ENCODE results near the gene TNFRSF14. TPM values are rescaled to one million over a fixed set of nuclear protein-coding genes. Genes with fewer than 3 reads are reported as not detected.

The TNFRSF14 gene
- total RNA-seq, 2 experiments from 2014 or later, result 15.7 to 18.5 TPM

GRCh38 chr1:2606881-2607621, 50.9 kb downstream of the TNFRSF14 start:
- ChIA-PET POLR2A (no interaction called here), CTCF (ENCODE audit: unreplicated experiment) (interaction anchor here (0.6 kb wide), 1 partner anchor 482 kb away, joined by 7 read pairs; no protein-coding TSS in a partner anchor)
- Histone ChIP-seq H3K79me2 (ENCODE audit: insufficient read depth, low read depth, low read length) (no peaks in the 10 kb centered on the region), H2AFZ (ENCODE audit: low read length) (no peak overlapping the region), H3K27ac (ENCODE audit: low read depth, low read length, poor library complexity, severe bottlenecking) (no peak overlapping the region), H3K4me2 (ENCODE audit: low read length) (no peak overlapping the region), H3K4me3 (ENCODE audit: low read depth, low read length, poor library complexity, severe bottlenecking) (no peak overlapping the region), H3K4me1 (ENCODE audit: insufficient read depth, low read length, poor library complexity, severe bottlenecking) (no peaks in the 10 kb centered on the region), H4K20me1 (ENCODE audit: insufficient read depth, low read length) (no peaks in the 10 kb centered on the region), H3K9me3 (ENCODE audit: low read length) (no peaks in the 10 kb centered on the region), H3K36me3 (ENCODE audit: insufficient read depth, low read length) (no peaks in the 10 kb centered on the region), H3K9me2 (ENCODE audit: insufficient read depth, low read length) (no peaks in the 10 kb centered on the region)
- intact Hi-C loops (cut with micrococcal nuclease; ENCODE audit: unreplicated experiment), result no loop called here
- no peak for TF ChIP-seq CTCF (conservative IDR thresholded peaks at IDR 0.05; ENCODE audit: low read length)
- TF ChIP-seq EZH2phosphoT487 (IDR thresholded peaks at IDR 0.05; ENCODE audit: borderline replicate concordance, low read depth, low read length), result no peak
- no peak for DNase-seq (ENCODE audit: low spot score)
- BruUV-seq (replicated peaks), result no TSS peak

GRCh38 chr1:2607641-2608091, 51.5 kb downstream of the TNFRSF14 start:
- H3K27ac ChIP-seq (ENCODE audit: low read depth, low read length, poor library complexity, severe bottlenecking), result no peak overlapping the region
- H3K4me3 ChIP-seq (ENCODE audit: low read depth, low read length, poor library complexity, severe bottlenecking), result no peak overlapping the region
- no peaks in the 10 kb centered on the region for H3K36me3 ChIP-seq (ENCODE audit: insufficient read depth, low read length)
- no peaks in the 10 kb centered on the region for H3K9me2 ChIP-seq (ENCODE audit: insufficient read depth, low read length)
- no peaks in the 10 kb centered on the region for H3K79me2 ChIP-seq (ENCODE audit: insufficient read depth, low read depth, low read length)
- CTCF ChIA-PET (ENCODE audit: unreplicated experiment), result no interaction called here
- no peaks in the 10 kb centered on the region for H4K20me1 ChIP-seq (ENCODE audit: insufficient read depth, low read length)
- H3K4me2 ChIP-seq (ENCODE audit: low read length), result no peak overlapping the region
- H2AFZ ChIP-seq (ENCODE audit: low read length), result no peak overlapping the region
- intact Hi-C loops (cut with micrococcal nuclease; ENCODE audit: unreplicated experiment), result no loop called here
- BruUV-seq (replicated peaks), result no TSS peak
- no peaks in the 10 kb centered on the region for H3K9me3 ChIP-seq (ENCODE audit: low read length)
- H3K4me1 ChIP-seq (ENCODE audit: insufficient read depth, low read length, poor library complexity, severe bottlenecking), result no peaks in the 10 kb centered on the region
- TF ChIP-seq CTCF (conservative IDR thresholded peaks at IDR 0.05; ENCODE audit: low read length) (no peak), EZH2phosphoT487 (IDR thresholded peaks at IDR 0.05; ENCODE audit: borderline replicate concordance, low read depth, low read length) (no peak)
- POLR2A ChIA-PET, result no interaction called here
- no peak for DNase-seq (ENCODE audit: low spot score)

GRCh38 chr1:2609319-2610035, 53.3 kb downstream of the TNFRSF14 start:
- no peak overlapping the region for H3K4me3 ChIP-seq (ENCODE audit: low read depth, low read length, poor library complexity, severe bottlenecking)
- no peak overlapping the region for H3K4me2 ChIP-seq (ENCODE audit: low read length)
- no peak overlapping the region for H3K27ac ChIP-seq (ENCODE audit: low read depth, low read length, poor library complexity, severe bottlenecking)
- H4K20me1 ChIP-seq (ENCODE audit: insufficient read depth, low read length), result no peaks in the 10 kb centered on the region
- no peaks in the 10 kb centered on the region for H3K9me2 ChIP-seq (ENCODE audit: insufficient read depth, low read length)
- H3K4me1 ChIP-seq (ENCODE audit: insufficient read depth, low read length, poor library complexity, severe bottlenecking), result no peaks in the 10 kb centered on the region
- intact Hi-C loops (cut with micrococcal nuclease; ENCODE audit: unreplicated experiment), result no loop called here
- CTCF ChIA-PET (ENCODE audit: unreplicated experiment), result no interaction called here
- H3K9me3 ChIP-seq (ENCODE audit: low read length), result no peaks in the 10 kb centered on the region
- TF ChIP-seq CTCF (conservative IDR thresholded peaks at IDR 0.05; ENCODE audit: low read length) (no peak), EZH2phosphoT487 (IDR thresholded peaks at IDR 0.05; ENCODE audit: borderline replicate concordance, low read depth, low read length) (no peak)
- POLR2A ChIA-PET, result no interaction called here
- no peaks in the 10 kb centered on the region for H3K79me2 ChIP-seq (ENCODE audit: insufficient read depth, low read depth, low read length)
- no peak overlapping the region for H2AFZ ChIP-seq (ENCODE audit: low read length)
- BruUV-seq (replicated peaks), result no TSS peak
- no peaks in the 10 kb centered on the region for H3K36me3 ChIP-seq (ENCODE audit: insufficient read depth, low read length)
- no peak for DNase-seq (ENCODE audit: low spot score)
